Measurements from ENCODE around the gene APOO.

The APOO gene

GRCh38 chrX:23788521-23788920 is 119.2 kb downstream of the APOO start:
- no peak for DNase-seq (ENCODE audit: low read depth in 2 of 3, low spot score in 2 of 3)

- DNase-seq (ENCODE audit: low read depth in 2 of 3, low spot score in 2 of 3) = no peak
Measured at GRCh38 chrX:23787745-23788118, 120.0 kb downstream of the APOO start.

- DNase-seq (ENCODE audit: low read depth in 2 of 3, low spot score in 2 of 3) = no peak
Measured at GRCh38 chrX:23786268-23786815, 121.4 kb downstream of the APOO start.

GRCh38 chrX:23785580-23785979 is 122.2 kb downstream of the APOO start:
- no peak for DNase-seq (ENCODE audit: low read depth in 2 of 3, low spot score in 2 of 3)

GRCh38 chrX:23784470-23785331 is 123.0 kb downstream of the APOO start:
- DNase-seq (ENCODE audit: low read depth in 2 of 3, low spot score in 2 of 3) = no peak

GRCh38 chrX:23783589-23784469 is 123.9 kb downstream of the APOO start:
- DNase-seq (ENCODE audit: low read depth in 2 of 3, low spot score in 2 of 3) = no peak
